Rectal smooth muscle tissue (tissue), 1 donor: ENCODE measurements around the gene PBX3.

Experiments used
- H3K27ac ChIP-seq: one replicate; pipeline ENCODE4 v1.7.0; 2013; ENCODE audit warnings: low read depth, low read length, inconsistent platforms
- H3K27me3 ChIP-seq: one replicate; pipeline ENCODE4 v1.7.0; 2013; ENCODE audit warnings: low read length; ENCODE audit not compliant: control insufficient read depth, insufficient read depth
- H3K36me3 ChIP-seq: one replicate; pipeline ENCODE4 v1.7.0; 2013; ENCODE audit warnings: low read length; ENCODE audit not compliant: control insufficient read depth, insufficient read depth
- H3K4me1 ChIP-seq: one replicate; pipeline ENCODE4 v1.7.0; 2013; ENCODE audit warnings: low read length; ENCODE audit not compliant: control insufficient read depth, insufficient read depth
- H3K4me3 ChIP-seq: one replicate; pipeline ENCODE4 v1.7.0; 2013; ENCODE audit warnings: low read length
- H3K9ac ChIP-seq: one replicate; pipeline ENCODE4 v1.7.0; 2013; ENCODE audit warnings: low read length

Gene PBX3

GRCh38 chr9:125926936-125927335, 179.8 kb downstream of the PBX3 start:
- Histone ChIP-seq H3K27me3 (no peaks in the 10 kb centered on the region), H3K27ac (no peak overlapping the region), H3K4me3 (no peak overlapping the region), H3K9ac (no peak overlapping the region), H3K36me3 (no peaks in the 10 kb centered on the region), H3K4me1 (peaks cover 4% of the 10 kb centered on the region)

GRCh38 chr9:125929846-125930245, 182.7 kb downstream of the PBX3 start:
- H3K27ac ChIP-seq, result no peak overlapping the region
- H3K9ac ChIP-seq, result no peak overlapping the region
- H3K27me3 ChIP-seq, result no peaks in the 10 kb centered on the region
- H3K36me3 ChIP-seq, result no peaks in the 10 kb centered on the region
- no peak overlapping the region for H3K4me3 ChIP-seq
- peaks cover 4% of the 10 kb centered on the region for H3K4me1 ChIP-seq

- H3K4me1 ChIP-seq, result peaks cover 4% of the 10 kb centered on the region
- H3K9ac ChIP-seq, result no peak overlapping the region
- no peak overlapping the region for H3K4me3 ChIP-seq
- H3K27ac ChIP-seq, result no peak overlapping the region
- no peaks in the 10 kb centered on the region for H3K27me3 ChIP-seq
- H3K36me3 ChIP-seq, result no peaks in the 10 kb centered on the region
Measured at GRCh38 chr9:125931211-125931610, 184.0 kb downstream of the PBX3 start.

GRCh38 chr9:125932012-125932411, 184.8 kb downstream of the PBX3 start:
- Histone ChIP-seq H3K36me3 (no peaks in the 10 kb centered on the region), H3K4me3 (no peak overlapping the region), H3K27ac (peak overlapping the region; percentile 1), H3K27me3 (no peaks in the 10 kb centered on the region), H3K9ac (no peak overlapping the region), H3K4me1 (peaks cover 4% of the 10 kb centered on the region)

GRCh38 chr9:125932746-125933455, 185.7 kb downstream of the PBX3 start:
- Histone ChIP-seq H3K9ac (no peak overlapping the region), H3K27ac (no peak overlapping the region), H3K4me1 (peaks cover 4% of the 10 kb centered on the region), H3K27me3 (no peaks in the 10 kb centered on the region), H3K36me3 (no peaks in the 10 kb centered on the region), H3K4me3 (no peak overlapping the region)

GRCh38 chr9:125942125-125942524, 195.0 kb downstream of the PBX3 start:
- no peaks in the 10 kb centered on the region for H3K27me3 ChIP-seq
- H3K4me3 ChIP-seq, result no peak overlapping the region
- H3K4me1 ChIP-seq, result no peaks in the 10 kb centered on the region
- no peak overlapping the region for H3K9ac ChIP-seq
- no peak overlapping the region for H3K27ac ChIP-seq
- H3K36me3 ChIP-seq, result no peaks in the 10 kb centered on the region

GRCh38 chr9:125943831-125944230, 196.7 kb downstream of the PBX3 start:
- no peak overlapping the region for H3K9ac ChIP-seq
- no peaks in the 10 kb centered on the region for H3K4me1 ChIP-seq
- no peaks in the 10 kb centered on the region for H3K36me3 ChIP-seq
- no peaks in the 10 kb centered on the region for H3K27me3 ChIP-seq
- H3K27ac ChIP-seq, result no peak overlapping the region
- H3K4me3 ChIP-seq, result no peak overlapping the region

- Histone ChIP-seq H3K27ac (no peak overlapping the region), H3K9ac (no peak overlapping the region), H3K27me3 (no peaks in the 10 kb centered on the region), H3K4me1 (no peaks in the 10 kb centered on the region), H3K4me3 (no peak overlapping the region), H3K36me3 (no peaks in the 10 kb centered on the region)
Measured at GRCh38 chr9:125946397-125946796, 199.2 kb downstream of the PBX3 start.

GRCh38 chr9:125948887-125949596, 201.9 kb downstream of the PBX3 start:
- Histone ChIP-seq H3K27ac (no peak overlapping the region), H3K36me3 (no peaks in the 10 kb centered on the region), H3K4me3 (no peak overlapping the region), H3K4me1 (no peaks in the 10 kb centered on the region), H3K27me3 (no peaks in the 10 kb centered on the region), H3K9ac (no peak overlapping the region)

- H3K4me3 ChIP-seq, result no peak overlapping the region
- no peaks in the 10 kb centered on the region for H3K4me1 ChIP-seq
- no peaks in the 10 kb centered on the region for H3K36me3 ChIP-seq
- no peaks in the 10 kb centered on the region for H3K27me3 ChIP-seq
- no peak overlapping the region for H3K9ac ChIP-seq
- no peak overlapping the region for H3K27ac ChIP-seq
Measured at GRCh38 chr9:125949703-125950460, 202.7 kb downstream of the PBX3 start.

GRCh38 chr9:125950880-125951471, 203.8 kb downstream of the PBX3 start:
- Histone ChIP-seq H3K4me3 (no peak overlapping the region), H3K27ac (no peak overlapping the region), H3K27me3 (no peaks in the 10 kb centered on the region), H3K9ac (no peak overlapping the region), H3K4me1 (no peaks in the 10 kb centered on the region), H3K36me3 (no peaks in the 10 kb centered on the region)

- no peaks in the 10 kb centered on the region for H3K36me3 ChIP-seq
- no peak overlapping the region for H3K9ac ChIP-seq
- H3K4me1 ChIP-seq, result no peaks in the 10 kb centered on the region
- no peak overlapping the region for H3K4me3 ChIP-seq
- H3K27me3 ChIP-seq, result no peaks in the 10 kb centered on the region
- no peak overlapping the region for H3K27ac ChIP-seq
Measured at GRCh38 chr9:125953314-125954019, 206.3 kb downstream of the PBX3 start.
